HG02943 (cell line): ENCODE measurements around the gene AEBP1.

Source experiments
- ATAC-seq: cut with Tn5 transposase; IDR thresholded peaks from one replicate; pipeline ENCODE4 v1.9.1; 2021; ENCODE audit warnings: mild to moderate bottlenecking, low read depth, moderate library complexity; ENCODE audit not compliant: unreplicated experiment

Gene AEBP1

DNA sequence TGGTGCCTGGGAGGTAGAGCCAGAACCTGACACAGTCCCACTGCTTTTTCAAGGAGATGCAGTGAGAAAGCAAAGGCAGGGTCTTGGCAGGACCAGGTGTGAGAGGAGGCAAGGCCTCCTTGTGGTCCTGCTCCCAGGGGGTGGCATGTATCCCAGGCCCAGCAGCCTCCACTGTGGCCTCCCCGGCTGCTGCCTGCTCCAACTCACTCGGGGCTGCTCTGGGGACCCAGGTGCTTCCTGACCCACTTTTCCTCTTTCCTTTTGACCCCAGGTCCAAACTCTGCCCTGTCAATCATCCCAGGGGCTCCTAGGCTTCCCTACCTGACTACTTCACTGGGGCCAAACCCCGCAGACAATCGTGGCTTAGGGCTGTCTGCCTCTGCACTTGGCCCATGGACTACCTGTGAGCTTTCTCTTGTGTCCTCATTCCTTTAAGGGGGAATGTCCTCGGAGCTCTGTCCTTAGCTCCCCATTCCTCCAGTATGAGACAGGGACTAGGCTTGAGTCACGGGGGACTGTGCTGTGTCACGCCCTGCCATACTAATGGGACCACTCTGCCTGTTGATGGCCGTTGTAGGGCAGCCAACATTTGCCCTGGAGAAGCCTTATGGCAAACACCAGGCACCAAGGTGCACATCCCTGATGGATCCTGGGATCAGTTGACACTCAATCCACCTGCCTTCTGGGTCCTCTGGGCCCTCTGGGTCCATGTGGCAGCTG, 1.1 kb upstream of the AEBP1 start:
- ATAC-seq = no peak

DNA sequence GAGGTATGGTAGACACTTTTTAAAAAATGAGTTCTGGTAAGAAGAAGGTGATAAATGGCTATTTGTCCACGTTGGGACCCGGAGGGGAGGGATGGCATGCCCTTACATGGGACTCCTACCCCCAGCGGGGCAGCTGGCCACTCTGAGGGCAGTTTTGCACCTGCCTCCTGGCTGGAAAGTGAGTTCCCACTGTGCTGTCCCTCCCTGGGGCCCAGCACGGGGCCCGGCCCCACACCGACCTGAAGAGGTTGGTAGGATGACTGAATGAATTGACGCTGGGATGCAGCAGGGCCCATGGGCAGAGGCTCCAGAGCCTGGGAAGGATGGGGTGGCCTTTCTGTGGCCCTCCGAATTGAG, 601 bp upstream of the AEBP1 start:
- ATAC-seq = no peak

DNA sequence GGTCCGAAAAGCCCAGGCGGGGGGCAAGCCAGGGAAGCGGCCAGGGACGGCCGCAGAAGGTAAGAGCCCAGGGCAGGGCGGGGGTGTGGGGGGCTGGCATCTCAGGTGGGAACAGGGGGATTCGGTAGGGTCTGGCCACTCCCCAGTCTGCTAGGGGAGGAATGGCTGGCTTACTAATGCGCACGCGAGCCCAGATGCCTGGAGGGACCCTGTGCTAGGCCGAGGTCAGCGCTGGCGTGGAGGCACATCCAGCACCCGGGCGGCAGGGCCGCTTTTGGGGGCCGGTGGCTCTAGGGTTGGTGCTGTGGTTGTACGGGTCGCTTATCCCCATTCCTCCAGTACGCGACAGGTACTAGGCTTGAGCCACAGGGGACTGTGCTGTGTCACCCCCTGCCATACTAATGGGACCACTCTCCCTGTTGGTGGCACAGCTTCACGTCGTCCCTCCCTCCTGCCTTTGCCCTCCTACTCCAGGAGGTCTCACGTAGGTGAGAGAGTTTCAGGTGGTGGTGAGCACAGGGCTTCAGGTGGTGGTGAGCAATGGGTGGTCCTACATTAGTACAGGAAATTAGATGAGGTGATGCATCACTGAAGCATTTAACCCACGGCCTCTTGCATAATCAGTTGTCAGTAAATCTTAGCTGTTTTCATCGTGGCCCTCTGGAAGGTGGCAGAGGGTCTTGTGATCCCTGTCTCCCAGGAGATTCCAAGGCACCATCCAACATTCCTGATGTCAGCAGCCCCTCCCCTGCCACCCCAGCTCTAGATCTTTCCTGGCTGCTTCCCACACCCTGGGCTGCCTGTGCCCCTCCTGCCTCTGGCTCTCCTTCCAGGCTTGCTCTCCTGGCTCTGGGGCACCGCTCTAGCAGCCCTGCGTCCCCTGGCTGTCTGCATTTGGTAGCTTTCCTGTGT, 971 bp downstream of the AEBP1 start:
- no peak for ATAC-seq

DNA sequence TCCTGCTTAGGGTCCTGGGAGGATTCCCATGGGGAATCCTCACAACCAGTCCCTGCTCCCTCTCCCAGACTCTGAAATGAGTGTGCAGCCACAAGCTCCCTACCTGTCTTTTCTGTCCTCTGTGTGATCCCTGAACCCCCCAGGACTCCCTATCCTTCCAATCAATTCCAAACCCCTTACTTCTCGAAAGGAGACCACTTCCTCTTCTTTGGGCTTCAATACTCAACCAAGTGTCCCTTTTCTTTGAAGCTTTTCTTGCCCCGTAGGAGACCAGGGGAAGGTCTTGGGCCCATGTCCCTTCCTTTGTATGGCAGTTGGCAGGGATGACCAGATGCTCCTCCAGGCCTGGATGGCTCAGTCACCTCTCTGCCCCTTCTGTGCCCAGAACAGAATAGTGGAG, 1.7 kb downstream of the AEBP1 start:
- no peak for ATAC-seq

DNA sequence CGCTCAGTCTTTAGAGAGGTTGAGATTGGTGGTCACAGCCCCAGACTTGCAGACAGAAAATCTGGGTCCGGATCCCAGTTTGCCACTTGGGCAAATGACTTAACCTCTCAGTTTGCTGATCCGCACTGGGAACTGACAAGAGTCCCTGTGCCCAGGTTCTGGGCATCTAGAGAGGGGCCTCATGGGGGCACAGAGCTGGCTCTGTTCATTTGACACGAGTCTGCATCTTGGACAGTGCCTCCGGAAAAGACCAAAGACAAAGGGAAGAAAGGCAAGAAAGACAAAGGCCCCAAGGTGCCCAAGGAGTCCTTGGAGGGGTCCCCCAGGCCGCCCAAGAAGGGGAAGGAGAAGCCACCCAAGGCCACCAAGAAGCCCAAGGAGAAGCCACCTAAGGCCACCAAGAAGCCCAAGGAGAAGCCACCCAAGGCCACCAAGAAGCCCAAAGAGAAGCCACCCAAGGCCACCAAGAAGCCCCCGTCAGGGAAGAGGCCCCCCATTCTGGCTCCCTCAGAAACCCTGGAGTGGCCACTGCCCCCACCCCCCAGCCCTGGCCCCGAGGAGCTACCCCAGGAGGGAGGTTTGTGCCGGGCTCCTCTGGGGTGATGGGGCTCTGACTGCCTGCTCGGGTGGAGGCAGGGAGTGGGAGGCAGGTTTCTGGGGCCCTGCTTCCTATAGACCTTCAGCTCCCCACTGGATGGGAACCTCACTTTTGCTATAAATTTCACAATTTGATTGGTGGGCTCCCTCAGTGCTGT, 2.3 kb downstream of the AEBP1 start:
- no peak for ATAC-seq

DNA sequence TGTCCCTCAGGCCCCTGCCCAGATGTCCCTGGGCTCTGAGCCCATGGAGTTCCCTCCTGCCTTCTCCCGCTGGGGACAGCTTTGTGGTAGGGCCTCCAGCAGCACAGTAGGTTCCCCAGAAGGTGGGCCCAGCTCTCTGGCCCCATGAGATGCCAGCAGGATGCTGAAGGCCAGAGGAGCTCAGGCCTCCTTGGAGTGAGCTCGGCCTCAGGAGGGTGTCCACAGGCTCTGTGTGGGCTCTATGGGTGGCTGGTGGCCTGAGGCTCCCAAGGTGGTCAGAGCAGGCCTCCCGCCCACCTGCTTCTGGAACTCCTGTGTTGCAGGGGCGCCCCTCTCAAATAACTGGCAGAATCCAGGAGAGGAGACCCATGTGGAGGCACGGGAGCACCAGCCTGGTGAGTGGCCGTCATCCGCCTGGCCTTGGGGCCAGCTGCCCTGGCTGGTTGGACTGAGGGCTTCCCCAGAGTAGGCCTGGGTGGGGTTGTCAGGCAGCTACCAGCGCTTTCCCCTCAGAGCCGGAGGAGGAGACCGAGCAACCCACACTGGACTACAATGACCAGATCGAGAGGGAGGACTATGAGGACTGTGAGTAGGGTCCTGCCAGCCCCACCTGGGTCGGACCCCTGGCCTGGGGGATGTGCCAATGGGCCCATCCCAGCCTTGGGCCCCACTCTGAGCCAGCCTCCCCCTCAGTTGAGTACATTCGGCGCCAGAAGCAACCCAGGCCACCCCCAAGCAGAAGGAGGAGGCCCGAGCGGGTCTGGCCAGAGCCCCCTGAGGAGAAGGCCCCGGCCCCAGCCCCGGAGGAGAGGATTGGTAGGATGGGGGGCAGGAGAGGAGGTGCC, 3.2 kb downstream of the AEBP1 start:
- ATAC-seq = no peak

DNA sequence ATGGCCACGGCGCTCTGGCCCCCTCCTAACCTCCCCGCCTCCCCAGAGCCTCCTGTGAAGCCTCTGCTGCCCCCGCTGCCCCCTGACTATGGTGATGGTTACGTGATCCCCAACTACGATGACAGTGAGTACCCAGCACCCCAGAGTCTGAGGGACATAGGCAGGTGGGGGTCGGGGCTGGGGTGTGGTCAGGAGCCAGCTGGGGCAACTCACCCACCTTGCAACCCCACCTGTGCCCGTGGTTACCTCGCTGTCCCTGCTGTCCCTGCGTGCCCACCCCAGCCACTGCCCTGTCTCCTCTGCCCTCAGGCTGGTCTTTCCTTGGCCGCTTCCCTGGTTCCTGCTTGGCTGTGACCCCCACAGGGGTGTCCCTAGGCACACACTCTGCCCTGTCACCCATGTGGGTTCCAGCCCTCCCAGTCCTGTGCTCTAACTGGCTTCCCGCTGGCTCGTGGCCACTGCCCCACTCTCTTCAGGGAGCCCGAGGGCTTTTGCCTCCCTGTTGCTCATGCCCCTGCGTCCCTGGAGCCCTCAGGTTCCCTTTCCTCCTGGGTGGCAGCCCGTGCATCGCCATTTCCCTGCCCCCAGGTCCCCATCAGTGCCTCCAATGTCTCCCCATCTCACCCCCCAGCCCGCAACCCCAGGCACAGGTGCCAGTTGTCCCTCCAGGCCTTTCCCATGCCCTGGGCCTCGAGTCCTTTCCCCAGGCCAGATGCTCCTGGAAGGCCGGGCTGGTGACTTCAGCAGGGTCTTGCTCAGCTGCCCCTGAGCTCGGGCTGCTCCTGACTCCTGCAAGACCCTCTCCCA, 4.0 kb downstream of the AEBP1 start:
- no peak for ATAC-seq

GRCh38 chr7:44108768-44109750, 4.9 kb downstream of the AEBP1 start:
- ATAC-seq = no peak

- ATAC-seq = no peak
Measured at GRCh38 chr7:44109991-44110390, 5.8 kb downstream of the AEBP1 start.

- ATAC-seq = no peak
Measured at GRCh38 chr7:44110719-44111635, 6.8 kb downstream of the AEBP1 start.

DNA sequence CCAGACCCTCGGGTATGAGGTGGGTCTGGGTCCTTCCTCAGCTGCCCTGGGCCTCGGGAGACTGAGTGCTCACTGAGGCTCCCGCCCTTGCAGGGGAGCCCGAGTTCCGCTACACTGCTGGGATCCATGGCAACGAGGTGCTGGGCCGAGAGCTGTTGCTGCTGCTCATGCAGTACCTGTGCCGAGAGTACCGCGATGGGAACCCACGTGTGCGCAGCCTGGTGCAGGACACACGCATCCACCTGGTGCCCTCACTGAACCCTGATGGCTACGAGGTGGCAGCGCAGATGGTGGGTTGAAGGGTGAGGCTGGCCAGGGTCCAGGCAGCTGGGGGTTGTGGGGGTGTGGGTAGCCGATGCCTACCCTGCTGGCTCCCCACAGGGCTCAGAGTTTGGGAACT, 7.6 kb downstream of the AEBP1 start:
- ATAC-seq = no peak

- ATAC-seq = no peak
Measured at GRCh38 chr7:44112231-44112996, 8.3 kb downstream of the AEBP1 start.

DNA sequence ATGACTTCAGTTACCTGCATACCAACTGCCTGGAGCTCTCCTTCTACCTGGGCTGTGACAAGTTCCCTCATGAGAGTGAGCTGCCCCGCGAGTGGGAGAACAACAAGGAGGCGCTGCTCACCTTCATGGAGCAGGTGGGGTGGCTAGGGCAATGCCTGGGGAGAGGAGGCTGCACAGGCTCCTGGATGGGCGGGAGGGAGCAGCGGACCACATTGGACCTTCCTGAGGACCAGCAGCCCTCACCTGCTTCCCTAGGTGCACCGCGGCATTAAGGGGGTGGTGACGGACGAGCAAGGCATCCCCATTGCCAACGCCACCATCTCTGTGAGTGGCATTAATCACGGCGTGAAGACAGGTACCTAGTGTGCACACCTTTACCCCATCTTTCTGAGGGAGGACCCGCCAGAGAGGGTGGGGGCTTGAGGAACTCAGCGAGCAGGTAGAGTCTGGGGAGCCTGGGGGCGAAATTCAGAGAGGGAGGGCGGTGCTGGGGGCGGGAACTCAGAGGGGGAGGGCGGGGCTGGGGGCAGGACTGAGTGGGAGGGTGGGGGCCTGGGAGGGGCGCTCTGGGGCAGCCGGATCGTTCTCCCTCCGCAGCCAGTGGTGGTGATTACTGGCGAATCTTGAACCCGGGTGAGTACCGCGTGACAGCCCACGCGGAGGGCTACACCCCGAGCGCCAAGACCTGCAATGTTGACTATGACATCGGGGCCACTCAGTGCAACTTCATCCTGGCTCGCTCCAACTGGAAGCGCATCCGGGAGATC, 9.0 kb downstream of the AEBP1 start:
- ATAC-seq = no peak

DNA sequence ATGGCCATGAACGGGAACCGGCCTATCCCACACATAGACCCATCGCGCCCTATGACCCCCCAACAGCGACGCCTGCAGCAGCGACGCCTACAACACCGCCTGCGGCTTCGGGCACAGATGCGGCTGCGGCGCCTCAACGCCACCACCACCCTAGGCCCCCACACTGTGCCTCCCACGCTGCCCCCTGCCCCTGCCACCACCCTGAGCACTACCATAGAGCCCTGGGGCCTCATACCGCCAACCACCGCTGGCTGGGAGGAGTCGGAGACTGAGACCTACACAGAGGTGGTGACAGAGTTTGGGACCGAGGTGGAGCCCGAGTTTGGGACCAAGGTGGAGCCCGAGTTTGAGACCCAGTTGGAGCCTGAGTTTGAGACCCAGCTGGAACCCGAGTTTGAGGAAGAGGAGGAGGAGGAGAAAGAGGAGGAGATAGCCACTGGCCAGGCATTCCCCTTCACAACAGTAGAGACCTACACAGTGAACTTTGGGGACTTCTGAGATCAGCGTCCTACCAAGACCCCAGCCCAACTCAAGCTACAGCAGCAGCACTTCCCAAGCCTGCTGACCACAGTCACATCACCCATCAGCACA, 9.7 kb downstream of the AEBP1 start:
- no peak for ATAC-seq

DNA sequence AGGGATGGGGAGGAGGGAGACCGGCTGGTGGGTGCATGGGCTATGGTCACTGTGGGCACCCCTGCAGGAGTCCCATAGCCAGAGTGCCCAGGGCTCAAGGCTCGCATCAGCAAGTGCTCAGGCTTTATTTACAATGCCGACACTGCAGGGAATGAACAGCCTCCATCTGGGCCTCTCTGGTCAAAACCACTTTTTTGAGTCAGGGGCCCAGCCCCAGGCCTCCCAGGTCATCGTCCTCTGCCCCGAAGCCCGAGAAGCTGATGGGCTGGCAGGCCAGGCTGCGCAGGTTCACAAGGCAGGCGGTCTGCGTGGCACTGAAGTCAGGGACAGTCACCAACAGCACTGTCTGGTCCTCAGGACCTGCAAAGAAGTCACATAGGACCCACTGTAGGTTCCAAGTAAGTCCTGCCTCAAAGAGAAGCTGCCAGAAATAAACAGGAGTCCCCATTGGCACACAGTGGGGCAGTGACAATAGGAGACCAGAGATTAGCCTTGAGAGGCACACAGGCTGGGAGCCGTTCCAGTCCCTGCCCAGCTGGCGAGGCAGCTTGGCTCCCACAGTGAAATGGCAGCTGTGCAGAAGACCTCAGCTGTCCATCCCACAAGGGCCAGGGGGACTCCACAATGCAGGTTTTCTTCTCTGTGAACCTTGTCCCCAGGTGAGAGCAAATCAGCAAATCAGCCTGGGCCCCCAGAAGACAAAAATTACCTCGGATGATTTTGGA, 10.6 kb downstream of the AEBP1 start:
- ATAC-seq = no peak
